Central memory CD8-positive, alpha-beta T cell (primary cell): ENCODE data around the gene CTBP1.

Experiments
- ATAC-seq: fragments of 150-1000 bp; cut with Tn5 transposase; replicated peaks from 2 replicates; pipeline ENCODE4 v1.10.0; 2022; ENCODE audit warnings: mild to moderate bottlenecking, moderate FRiP score, moderate number of reproducible peaks; ENCODE audit not compliant: poor library complexity, severe bottlenecking; ENCODE audit errors: extremely low read depth
- DNase-seq, 2 donors: peaks; one replicate each; pipeline ENCODE4 v3.0.0; 2021; ENCODE audit warnings: low spot score in 2 of 2
- H3K27ac Mint-ChIP-seq: one replicate; pipeline ENCODE4 v1.8.0; 2022; ENCODE audit warnings: low read depth, mild to moderate bottlenecking, moderate library complexity, mixed read lengths
- H3K27me3 Mint-ChIP-seq: one replicate; pipeline ENCODE4 v1.8.0; 2022; ENCODE audit warnings: mixed read lengths
- H3K36me3 Mint-ChIP-seq: one replicate; pipeline ENCODE4 v1.8.0; 2022; ENCODE audit warnings: mild to moderate bottlenecking, moderate library complexity, mixed read lengths; ENCODE audit not compliant: insufficient read depth
- H3K4me1 Mint-ChIP-seq: one replicate; pipeline ENCODE4 v1.8.0; 2022; ENCODE audit warnings: mixed read lengths
- H3K4me3 Mint-ChIP-seq: one replicate; pipeline ENCODE4 v1.8.0; 2022; ENCODE audit warnings: mild to moderate bottlenecking, moderate library complexity, mixed read lengths
- H3K9me3 Mint-ChIP-seq: one replicate; pipeline ENCODE4 v1.8.0; 2022; ENCODE audit warnings: mixed read lengths

CTBP1 gene

GRCh38 chr4:1194010-1194900, 54.7 kb downstream of the CTBP1 start:
- H3K9me3 Mint-ChIP-seq = no peaks in the 10 kb centered on the region
- peaks cover 15% of the 10 kb centered on the region for H3K36me3 Mint-ChIP-seq
- DNase-seq = peak in 1 of 2 donors; percentile 12
- no peak overlapping the region for H3K4me3 Mint-ChIP-seq
- H3K4me1 Mint-ChIP-seq = peaks cover 38% of the 10 kb centered on the region
- H3K27me3 Mint-ChIP-seq = no peaks in the 10 kb centered on the region
- no peak for ATAC-seq
- no peak overlapping the region for H3K27ac Mint-ChIP-seq

GRCh38 chr4:1193206-1194009, 55.5 kb downstream of the CTBP1 start:
- Mint-ChIP-seq H3K9me3 (no peaks in the 10 kb centered on the region), H3K36me3 (peaks cover 14% of the 10 kb centered on the region), H3K27me3 (no peaks in the 10 kb centered on the region), H3K4me3 (no peak overlapping the region), H3K27ac (no peak overlapping the region), H3K4me1 (peaks cover 42% of the 10 kb centered on the region)
- no peak for ATAC-seq
- peak in 1 of 2 donors; percentile 12 for DNase-seq

GRCh38 chr4:1192493-1193205, 56.3 kb downstream of the CTBP1 start:
- Mint-ChIP-seq H3K9me3 (no peaks in the 10 kb centered on the region), H3K36me3 (peaks cover 13% of the 10 kb centered on the region), H3K4me1 (peaks cover 39% of the 10 kb centered on the region), H3K27me3 (no peaks in the 10 kb centered on the region), H3K27ac (peak overlapping the region; percentile 16), H3K4me3 (no peak overlapping the region)
- peak in 1 of 2 donors; percentile 8 for DNase-seq
- no peak for ATAC-seq

GRCh38 chr4:1192091-1192492, 56.8 kb downstream of the CTBP1 start:
- Mint-ChIP-seq H3K4me1 (peaks cover 33% of the 10 kb centered on the region), H3K27me3 (no peaks in the 10 kb centered on the region), H3K36me3 (peaks cover 9% of the 10 kb centered on the region), H3K4me3 (no peak overlapping the region), H3K27ac (peak overlapping the region; percentile 16), H3K9me3 (no peaks in the 10 kb centered on the region)
- no peak for ATAC-seq
- DNase-seq = peak in 1 of 2 donors; percentile 3

- H3K4me3 Mint-ChIP-seq = no peak overlapping the region
- H3K4me1 Mint-ChIP-seq = peaks cover 29% of the 10 kb centered on the region
- ATAC-seq (no peak), DNase-seq (peak in 1 of 2 donors; percentile 12)
- H3K27ac Mint-ChIP-seq = no peak overlapping the region
- H3K27me3 Mint-ChIP-seq = no peaks in the 10 kb centered on the region
- peaks cover 4% of the 10 kb centered on the region for H3K36me3 Mint-ChIP-seq
- no peaks in the 10 kb centered on the region for H3K9me3 Mint-ChIP-seq
Measured at GRCh38 chr4:1191621-1192020, 57.3 kb downstream of the CTBP1 start.

- peak overlapping the region; percentile 0 for H3K4me3 Mint-ChIP-seq
- ATAC-seq = peak; percentile 100
Measured at GRCh38 chr4:1187182-1187581, 61.7 kb downstream of the CTBP1 start.

GRCh38 chr4:1183985-1184773, 64.8 kb downstream of the CTBP1 start:
- Mint-ChIP-seq H3K27me3 (no peaks in the 10 kb centered on the region), H3K36me3 (peaks cover 1% of the 10 kb centered on the region), H3K4me3 (peak overlapping the region; percentile 56), H3K4me1 (peaks cover 47% of the 10 kb centered on the region), H3K9me3 (peaks cover 12% of the 10 kb centered on the region), H3K27ac (peak overlapping the region; percentile 36)
- no peak for DNase-seq
- peak; percentile 29 for ATAC-seq

More at GRCh38 chr4:1187182-1187581, 61.7 kb downstream of the CTBP1 start:
- Mint-ChIP-seq H3K9me3 (no peaks in the 10 kb centered on the region), H3K36me3 (peaks cover 4% of the 10 kb centered on the region), H3K4me1 (peaks cover 33% of the 10 kb centered on the region), H3K27me3 (no peaks in the 10 kb centered on the region), H3K27ac (peak overlapping the region; percentile 35)
- peak; percentile 13 to 61 for DNase-seq

GRCh38 chr4:1182313-1182712, 66.6 kb downstream of the CTBP1 start:
- H3K9me3 Mint-ChIP-seq = peaks cover 12% of the 10 kb centered on the region
- DNase-seq (no peak), ATAC-seq (no peak)
- H3K4me1 Mint-ChIP-seq = peaks cover 46% of the 10 kb centered on the region
- H3K27ac Mint-ChIP-seq = peak overlapping the region; percentile 2
- peaks cover 2% of the 10 kb centered on the region for H3K36me3 Mint-ChIP-seq
- H3K27me3 Mint-ChIP-seq = no peaks in the 10 kb centered on the region
- H3K4me3 Mint-ChIP-seq = no peak overlapping the region

GRCh38 chr4:1180663-1181062, 68.3 kb downstream of the CTBP1 start:
- H3K4me1 Mint-ChIP-seq = peaks cover 56% of the 10 kb centered on the region
- DNase-seq (no peak), ATAC-seq (no peak)
- H3K27me3 Mint-ChIP-seq = no peaks in the 10 kb centered on the region
- peaks cover 12% of the 10 kb centered on the region for H3K9me3 Mint-ChIP-seq
- peaks cover 8% of the 10 kb centered on the region for H3K36me3 Mint-ChIP-seq
- H3K4me3 Mint-ChIP-seq = no peak overlapping the region
- H3K27ac Mint-ChIP-seq = no peak overlapping the region

- H3K27ac Mint-ChIP-seq = no peak overlapping the region
- no peaks in the 10 kb centered on the region for H3K27me3 Mint-ChIP-seq
- DNase-seq (no peak), ATAC-seq (no peak)
- peaks cover 56% of the 10 kb centered on the region for H3K4me1 Mint-ChIP-seq
- H3K9me3 Mint-ChIP-seq = peaks cover 12% of the 10 kb centered on the region
- H3K36me3 Mint-ChIP-seq = peaks cover 10% of the 10 kb centered on the region
- no peak overlapping the region for H3K4me3 Mint-ChIP-seq
Measured at GRCh38 chr4:1179976-1180375, 69.0 kb downstream of the CTBP1 start.

GRCh38 chr4:1179089-1179441, 69.9 kb downstream of the CTBP1 start:
- no peak for DNase-seq
- ATAC-seq = no peak
- H3K4me3 Mint-ChIP-seq = no peak overlapping the region
- H3K9me3 Mint-ChIP-seq = peaks cover 12% of the 10 kb centered on the region
- no peak overlapping the region for H3K27ac Mint-ChIP-seq
- peaks cover 10% of the 10 kb centered on the region for H3K36me3 Mint-ChIP-seq
- no peaks in the 10 kb centered on the region for H3K27me3 Mint-ChIP-seq
- H3K4me1 Mint-ChIP-seq = peaks cover 51% of the 10 kb centered on the region
